HG03571 (cell line): ENCODE measurements around the gene ZP4.
"Not testable (repeated sequence)": the region's sequence is repeated elsewhere in the genome, so short reads cannot be mapped to it uniquely, and the experiment has no call there.

Experiments used
- ATAC-seq: cut with Tn5 transposase; IDR thresholded peaks from one replicate; pipeline ENCODE4 v1.9.1; 2021; ENCODE audit not compliant: unreplicated experiment

ZP4 gene

DNA sequence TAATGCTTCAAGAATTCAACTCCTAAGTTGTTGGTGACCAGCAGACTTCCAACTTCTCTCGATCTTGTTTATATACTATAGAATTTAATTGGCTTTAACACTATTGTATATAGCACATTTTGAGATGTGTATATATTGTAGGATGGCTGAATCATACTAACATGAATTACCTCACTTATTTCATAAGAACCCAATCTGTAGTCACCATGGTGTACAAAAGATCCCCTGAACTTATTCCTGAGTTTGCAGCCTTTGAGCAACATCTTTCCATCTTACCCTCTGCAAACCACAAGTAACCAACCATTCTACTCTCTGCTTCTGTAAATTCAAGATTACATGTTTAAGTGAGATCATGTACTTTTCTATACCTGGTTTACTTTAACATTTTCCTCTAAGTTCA lies 12.3 kb downstream of the ZP4 start:
- ATAC-seq, result no peak

DNA sequence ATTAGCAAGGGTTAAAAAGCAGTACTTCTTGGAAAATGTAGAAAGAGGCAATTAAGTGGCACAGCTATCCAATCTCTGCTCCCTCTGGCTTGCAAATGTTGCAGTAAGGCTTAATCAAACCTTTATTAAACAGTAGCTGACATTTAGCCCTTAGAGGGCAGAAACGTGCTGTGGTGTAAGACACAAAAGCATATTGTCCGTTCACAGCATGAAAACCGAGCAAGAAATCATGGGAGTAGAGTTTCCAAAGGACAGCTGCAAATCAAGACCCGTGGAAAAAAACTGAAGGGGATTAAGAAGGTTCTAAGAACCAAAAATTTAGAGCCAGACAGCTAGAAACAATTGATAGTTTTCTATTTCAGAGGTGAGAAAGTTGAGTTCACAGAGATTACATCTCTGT lies 13.1 kb downstream of the ZP4 start:
- no peak for ATAC-seq

- ATAC-seq, result no peak
Observed at GRCh38 chr1:237875291-237875690, 15.4 kb downstream of the ZP4 start.

GRCh38 chr1:237873487-237874211 lies 17.1 kb downstream of the ZP4 start:
- no peak for ATAC-seq

DNA sequence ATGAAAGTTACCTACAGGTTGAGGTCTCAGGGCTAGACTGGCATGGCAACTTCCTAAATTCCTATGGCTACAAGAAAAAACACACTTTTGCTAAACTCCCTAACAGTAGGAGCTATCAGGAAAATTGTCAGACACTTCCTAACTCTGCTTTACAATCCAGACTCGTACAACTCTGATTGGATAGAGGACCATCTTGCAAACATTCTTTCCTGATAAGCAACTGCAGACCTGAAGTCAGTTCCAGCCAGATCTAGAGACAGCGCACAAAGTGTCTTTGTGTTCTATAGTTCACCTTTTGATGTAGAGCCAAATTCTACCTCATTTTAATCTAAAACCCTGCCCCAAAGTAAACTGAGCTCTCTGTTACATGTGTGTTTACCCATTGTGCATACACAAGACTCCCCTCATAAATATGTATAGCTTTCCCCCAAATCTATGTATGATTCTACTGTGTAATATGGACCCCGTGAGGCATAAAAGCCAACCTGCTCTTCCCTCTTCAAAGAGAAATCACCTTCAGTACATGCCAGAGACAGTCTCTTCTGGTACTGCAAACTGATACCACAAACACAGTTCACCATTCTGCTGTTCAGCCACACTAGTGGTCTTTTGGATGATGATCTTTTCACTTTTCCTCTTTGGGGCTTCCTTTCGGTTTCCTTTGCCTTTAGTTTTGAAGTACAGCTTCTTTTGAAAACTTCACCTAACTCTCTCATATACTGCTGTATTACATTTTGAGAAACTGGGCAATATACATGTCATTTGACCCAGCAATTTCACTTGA lies 21.7 kb downstream of the ZP4 start:
- ATAC-seq, result no peak

DNA sequence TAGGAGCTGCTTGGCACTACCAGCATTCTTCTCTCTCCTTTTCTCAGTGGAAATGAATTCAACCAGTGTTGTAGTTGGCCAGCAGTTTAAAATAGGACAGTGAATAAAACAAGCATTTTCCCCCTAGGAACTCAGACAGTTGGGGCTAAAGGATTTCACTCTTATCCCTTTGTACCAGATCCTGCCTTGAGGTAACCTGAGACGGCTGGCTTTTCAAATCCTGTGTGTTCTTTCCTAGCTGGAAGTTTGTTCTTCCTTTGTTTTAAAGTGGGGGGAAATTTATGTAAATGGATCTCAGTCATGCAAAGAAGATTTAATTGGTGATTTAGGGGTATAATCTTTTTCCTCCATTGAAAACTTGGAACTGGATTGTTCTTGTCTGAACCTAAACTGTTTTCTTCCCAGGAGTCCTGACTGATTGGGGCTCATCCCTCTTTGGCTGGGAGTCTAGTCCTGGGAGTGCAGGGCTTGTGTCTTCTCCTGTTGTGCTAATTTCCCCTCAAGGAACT lies 23.3 kb downstream of the ZP4 start:
- ATAC-seq, result no peak

GRCh38 chr1:237864338-237865244 lies 26.1 kb downstream of the ZP4 start:
- no peak for ATAC-seq

DNA sequence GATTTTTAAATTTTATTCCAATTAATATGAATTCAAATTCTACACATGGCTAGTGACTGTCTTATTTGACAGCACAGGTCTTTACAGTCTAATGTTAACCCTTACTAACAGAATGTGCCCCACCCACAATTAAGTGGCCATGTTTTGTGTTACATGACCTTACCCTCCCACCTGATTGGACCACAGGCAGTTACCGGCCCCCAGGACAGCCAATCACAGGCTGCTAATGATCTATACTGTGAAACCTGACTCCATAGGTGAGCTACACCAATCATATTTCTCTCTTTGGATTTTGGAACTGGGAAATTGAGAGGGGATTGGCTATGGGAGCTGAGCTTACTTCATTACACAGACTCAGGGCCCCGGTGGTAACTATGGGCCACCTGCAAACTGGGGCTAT lies 27.5 kb downstream of the ZP4 start:
- no peak for ATAC-seq

GRCh38 chr1:237861944-237862343 lies 28.8 kb downstream of the ZP4 start:
- ATAC-seq, result no peak

DNA sequence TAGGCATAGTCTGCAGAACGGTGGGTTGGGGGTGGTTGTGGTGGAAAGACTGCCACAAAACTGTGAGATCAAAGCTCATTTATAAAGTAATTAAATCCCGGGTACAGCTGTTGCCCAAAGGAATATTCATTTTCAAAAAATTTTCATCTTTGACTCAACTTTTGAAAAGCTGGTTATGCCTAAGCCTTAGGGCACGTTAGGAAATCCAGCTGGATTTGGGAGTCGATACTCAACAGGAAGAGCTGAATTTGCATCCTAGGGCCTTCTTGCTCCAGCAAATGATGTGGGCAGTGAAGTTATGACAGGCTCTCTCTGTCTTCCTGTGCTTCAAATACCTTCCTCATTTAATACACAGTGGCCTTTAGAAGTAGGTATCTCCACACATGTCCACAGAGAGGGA lies 31.7 kb downstream of the ZP4 start:
- no peak for ATAC-seq

GRCh38 chr1:237857455-237857854 lies 33.3 kb downstream of the ZP4 start:
- ATAC-seq, result no peak

DNA sequence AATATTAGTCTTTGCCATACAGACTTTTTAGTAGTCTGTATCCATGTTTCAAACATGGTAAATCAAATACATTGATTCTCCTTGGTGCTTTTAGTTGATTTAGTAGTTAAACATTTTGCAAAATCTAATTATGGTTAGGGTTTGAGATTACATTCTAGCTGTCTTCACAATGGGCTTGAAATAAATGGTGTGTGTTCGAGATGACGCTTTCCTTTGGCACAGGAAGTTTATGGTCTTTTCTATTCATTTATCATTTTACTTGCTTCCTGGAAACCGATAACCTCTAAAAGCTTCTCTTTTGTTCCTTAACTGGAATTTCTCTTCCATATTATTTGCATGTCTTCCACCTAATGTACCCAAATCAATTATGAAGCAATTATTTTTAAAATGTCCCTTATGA lies 38.4 kb downstream of the ZP4 start:
- no peak for ATAC-seq

GRCh38 chr1:237851210-237851845 lies 39.4 kb downstream of the ZP4 start:
- no peak for ATAC-seq

DNA sequence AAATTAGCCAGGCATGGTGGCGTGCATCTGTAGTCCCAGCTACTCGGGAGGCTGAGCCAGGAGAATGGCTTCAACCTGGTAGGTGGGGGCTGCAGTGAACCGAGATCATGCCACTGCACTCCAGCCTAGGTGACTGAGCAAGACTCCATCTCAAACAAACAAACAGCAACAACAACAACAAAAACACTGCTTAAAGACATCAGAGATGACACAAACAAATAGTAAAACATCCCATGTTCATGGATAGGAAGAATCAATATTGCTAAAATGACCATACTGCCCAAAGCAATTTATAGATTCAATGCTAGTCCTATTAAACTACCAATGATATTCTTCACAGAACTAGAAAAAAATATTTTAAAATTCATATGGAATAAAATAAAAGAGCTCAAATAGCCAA lies 47.2 kb downstream of the ZP4 start:
- not testable (repeated sequence) for ATAC-seq

DNA sequence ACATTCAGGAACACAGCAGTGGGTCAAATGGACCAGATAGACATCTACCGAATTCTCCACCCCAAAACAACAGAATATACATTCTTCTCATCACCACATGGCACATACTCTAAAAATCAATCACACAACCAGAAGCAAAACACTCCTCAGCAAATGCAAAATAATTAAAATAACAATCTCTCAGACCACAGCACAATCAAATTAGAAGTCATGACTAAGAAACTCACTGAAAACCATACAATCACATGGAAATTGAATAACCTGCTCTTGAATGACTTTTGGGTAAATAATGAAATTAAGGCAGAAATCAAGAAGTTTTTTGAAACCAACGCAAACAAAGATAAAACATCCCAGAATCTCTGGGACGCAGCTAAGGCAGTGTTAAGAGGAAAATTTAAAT lies 49.2 kb downstream of the ZP4 start:
- no peak for ATAC-seq

GRCh38 chr1:237838904-237839534 lies 51.7 kb downstream of the ZP4 start:
- no peak for ATAC-seq

DNA sequence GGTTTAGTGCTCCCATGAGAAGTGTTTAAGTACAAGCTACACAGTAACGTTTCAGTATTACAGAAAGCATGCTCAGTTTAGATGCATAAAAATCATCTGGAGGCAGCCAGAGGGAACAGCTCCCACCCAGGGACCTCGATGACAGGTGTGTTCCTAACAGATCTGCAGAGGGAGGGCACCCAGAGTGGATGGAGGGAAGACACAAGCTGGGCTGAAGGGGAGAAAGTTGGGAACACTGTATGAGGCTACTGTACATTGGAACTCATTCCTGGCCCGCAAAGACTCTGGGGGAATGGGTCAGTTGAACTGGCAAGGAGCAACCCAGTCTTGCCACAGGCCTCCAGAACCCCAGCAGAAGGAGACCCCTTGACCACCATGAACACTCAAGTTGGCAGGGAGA lies 52.4 kb downstream of the ZP4 start:
- no peak for ATAC-seq

- ATAC-seq, result no peak
Observed at GRCh38 chr1:237834461-237834860, 56.3 kb downstream of the ZP4 start.

DNA sequence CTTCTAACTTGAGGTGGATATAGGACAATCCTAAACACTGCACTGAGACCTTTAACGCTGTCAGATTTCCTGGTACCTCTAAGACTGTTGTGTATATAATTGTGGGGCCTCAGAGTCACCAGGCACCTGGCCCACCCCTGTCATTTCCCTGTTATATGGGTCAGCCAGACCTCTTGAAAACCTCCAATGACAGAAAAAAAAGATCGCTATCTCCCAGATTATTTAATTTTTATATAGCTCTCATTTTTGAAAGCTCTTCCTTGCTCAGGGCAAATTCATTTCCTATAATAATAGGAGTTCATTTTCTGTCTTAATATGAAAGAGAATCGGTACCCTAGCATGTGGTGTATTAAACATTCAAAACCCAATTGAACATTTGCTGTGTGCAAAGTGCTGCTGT lies 56.7 kb downstream of the ZP4 start:
- ATAC-seq, result no peak

DNA sequence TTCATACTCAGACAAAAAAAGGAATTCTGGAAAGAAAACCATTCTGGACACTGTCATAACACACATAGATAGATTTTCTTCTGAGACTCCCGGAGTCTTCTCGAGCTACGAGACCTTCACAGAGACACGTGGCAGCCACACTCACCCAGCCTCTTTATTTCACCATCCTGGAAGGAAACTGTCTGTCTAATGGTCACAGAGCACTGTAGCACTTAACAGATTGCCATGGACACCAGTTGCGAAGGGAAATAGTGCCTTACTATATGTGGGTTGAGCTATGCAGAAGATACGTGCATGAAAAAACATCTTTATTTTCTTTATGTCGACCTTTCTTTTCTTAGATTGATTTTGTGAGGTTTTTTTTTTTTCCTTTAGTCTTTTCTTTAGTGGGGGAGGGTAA lies 57.9 kb downstream of the ZP4 start:
- no peak for ATAC-seq
